Measurements from ENCODE around the gene DLK1. TPM values are rescaled to one million over a fixed set of nuclear protein-coding genes. Genes with fewer than 3 reads are reported as not detected.

The DLK1 gene
- total RNA-seq, 1 donor from 2014 or later = not detected

GRCh38 chr14:100710826-100711462, 15.7 kb upstream of the DLK1 start:
- no peaks in the 10 kb centered on the region for H3K36me3 ChIP-seq (ENCODE audit: control insufficient read depth, insufficient read depth, low read length)
- no peak for DNase-seq (ENCODE audit: low read depth)
- TF ChIP-seq CTCF (IDR thresholded peaks at IDR 0.05; ENCODE audit: insufficient read depth, low read length, poor library complexity, severe bottlenecking) = no peak
- H3K4me3 ChIP-seq (ENCODE audit: low read depth, low read length) = no peak overlapping the region
- H3K27me3 ChIP-seq (ENCODE audit: control insufficient read depth, insufficient read depth, low read length) = peaks cover 49% of the 10 kb centered on the region

GRCh38 chr14:100711493-100711892, 15.2 kb upstream of the DLK1 start:
- no peak for DNase-seq (ENCODE audit: low read depth)
- TF ChIP-seq CTCF (IDR thresholded peaks at IDR 0.05; ENCODE audit: insufficient read depth, low read length, poor library complexity, severe bottlenecking) = no peak
- Histone ChIP-seq H3K27me3 (ENCODE audit: control insufficient read depth, insufficient read depth, low read length) (peaks cover 43% of the 10 kb centered on the region), H3K4me3 (ENCODE audit: low read depth, low read length) (no peak overlapping the region), H3K36me3 (ENCODE audit: control insufficient read depth, insufficient read depth, low read length) (no peaks in the 10 kb centered on the region)

GRCh38 chr14:100712490-100712889, 14.2 kb upstream of the DLK1 start:
- Histone ChIP-seq H3K27me3 (ENCODE audit: control insufficient read depth, insufficient read depth, low read length) (peaks cover 44% of the 10 kb centered on the region), H3K36me3 (ENCODE audit: control insufficient read depth, insufficient read depth, low read length) (no peaks in the 10 kb centered on the region), H3K4me3 (ENCODE audit: low read depth, low read length) (no peak overlapping the region)
- no peak for DNase-seq (ENCODE audit: low read depth)
- no peak for TF ChIP-seq CTCF (IDR thresholded peaks at IDR 0.05; ENCODE audit: insufficient read depth, low read length, poor library complexity, severe bottlenecking)

- TF ChIP-seq CTCF (IDR thresholded peaks at IDR 0.05; ENCODE audit: insufficient read depth, low read length, poor library complexity, severe bottlenecking) = no peak
- H3K27me3 ChIP-seq (ENCODE audit: control insufficient read depth, insufficient read depth, low read length) = peaks cover 48% of the 10 kb centered on the region
Observed at GRCh38 chr14:100713705-100714104, 13.0 kb upstream of the DLK1 start.

GRCh38 chr14:100714258-100714892, 12.3 kb upstream of the DLK1 start:
- Histone ChIP-seq H3K27me3 (ENCODE audit: control insufficient read depth, insufficient read depth, low read length) (peaks cover 45% of the 10 kb centered on the region), H3K36me3 (ENCODE audit: control insufficient read depth, insufficient read depth, low read length) (no peaks in the 10 kb centered on the region), H3K4me3 (ENCODE audit: low read depth, low read length) (no peak overlapping the region)
- DNase-seq (ENCODE audit: low read depth) = no peak
- TF ChIP-seq CTCF (IDR thresholded peaks at IDR 0.05; ENCODE audit: insufficient read depth, low read length, poor library complexity, severe bottlenecking) = no peak

More at GRCh38 chr14:100713705-100714104, 13.0 kb upstream of the DLK1 start:
- Histone ChIP-seq H3K4me3 (ENCODE audit: low read depth, low read length) (no peak overlapping the region), H3K36me3 (ENCODE audit: control insufficient read depth, insufficient read depth, low read length) (no peaks in the 10 kb centered on the region)
- DNase-seq (ENCODE audit: low read depth) = no peak

All from kidney epithelial cell (primary cell).